DMS 273 (cell line): ENCODE measurements around the gene ATP6V1F.
A peak's percentile ranks its signal among the peaks of the same experiment; 100 is the strongest.

ENCODE experiments used
- DNase-seq: peaks from one replicate; lab custom pipeline; 2025; ENCODE audit not compliant: unreplicated experiment; lab: John Stamatoyannopoulos, UW

Gene ATP6V1F

DNA sequence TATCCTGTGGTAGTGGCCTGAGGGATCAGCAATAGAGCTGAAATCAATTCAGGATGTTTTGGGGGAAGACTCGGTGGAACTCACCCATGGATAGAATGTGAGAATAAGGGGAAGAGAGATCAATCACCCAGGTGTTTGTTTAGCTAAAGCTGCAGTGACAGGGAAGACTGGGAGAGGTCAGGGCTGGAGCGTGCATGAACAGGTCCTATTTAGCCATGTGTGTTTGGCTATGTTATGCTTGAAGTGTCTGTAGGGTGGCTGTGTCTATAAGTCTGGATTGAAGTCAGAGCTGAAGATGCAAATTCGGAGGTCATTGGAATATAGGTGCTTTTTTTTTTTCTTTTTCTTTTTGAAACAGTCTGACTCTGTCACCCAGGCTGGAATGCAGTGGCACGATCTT is 4.6 kb downstream of the ATP6V1F start:
- no peak for DNase-seq

DNA sequence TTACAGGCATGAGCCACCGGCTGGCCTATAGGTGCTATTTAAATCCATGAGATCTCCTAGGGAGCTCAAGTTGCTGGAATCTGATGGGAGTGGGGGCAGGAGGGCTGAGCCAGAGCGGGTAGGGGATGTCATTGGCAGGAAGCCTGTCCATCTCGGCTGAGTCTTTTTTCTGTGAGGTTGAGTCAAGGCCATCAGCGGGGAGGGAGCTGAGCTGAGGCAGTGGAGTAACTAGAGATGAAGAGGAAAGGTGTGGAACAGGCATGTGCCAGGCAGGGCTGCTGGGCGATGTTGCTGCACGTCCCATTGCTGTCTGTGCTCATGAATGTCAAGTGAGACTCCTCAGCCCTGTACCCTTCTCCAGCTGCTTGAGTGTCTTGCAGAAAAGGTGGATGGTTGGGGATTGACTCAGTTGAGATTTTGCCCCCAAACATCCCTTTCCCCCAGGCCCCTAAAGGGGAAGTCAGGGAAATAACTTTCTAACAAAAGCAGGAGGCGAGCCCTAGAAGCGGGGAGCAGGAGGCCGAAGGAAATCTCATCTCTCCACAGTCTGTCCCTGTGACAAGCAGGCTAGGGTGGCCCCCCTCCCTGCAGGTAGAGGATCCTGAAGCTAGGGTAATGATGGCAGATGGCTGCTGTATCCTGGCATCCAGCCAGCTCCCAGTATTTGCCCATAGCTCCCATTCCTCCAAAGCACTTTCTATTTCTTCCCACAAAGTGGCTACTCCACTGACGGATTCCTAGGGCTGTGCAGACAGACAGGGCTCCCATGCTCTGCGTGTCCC is 5.4 kb downstream of the ATP6V1F start:
- DNase-seq: peak; percentile 96

DNA sequence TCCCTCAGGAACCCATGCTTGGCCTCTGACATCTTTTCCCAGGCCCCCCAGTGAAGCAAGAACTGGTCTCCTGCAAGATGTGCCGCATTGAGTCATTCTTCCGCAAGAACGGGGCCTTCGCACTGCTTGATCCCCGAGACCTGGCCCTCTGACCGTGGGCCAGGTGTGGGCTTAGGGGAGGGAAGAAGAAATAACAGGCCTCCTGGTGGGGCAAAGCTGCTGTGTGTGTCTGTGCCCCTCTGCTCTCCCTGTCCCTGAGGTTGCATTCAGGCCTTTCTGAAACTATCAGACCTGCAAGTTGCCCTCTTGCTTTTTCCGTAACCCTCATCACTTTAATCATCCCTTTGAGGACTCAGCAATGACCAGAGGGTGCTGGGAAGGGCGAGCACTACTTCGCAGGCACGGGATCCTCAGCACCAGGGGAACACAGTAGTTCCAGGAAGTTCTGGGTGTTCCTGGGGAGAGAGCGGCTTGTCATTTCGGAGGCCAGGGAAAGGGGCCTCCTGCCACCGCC is 6.0 kb downstream of the ATP6V1F start:
- DNase-seq: peak; percentile 84

DNA sequence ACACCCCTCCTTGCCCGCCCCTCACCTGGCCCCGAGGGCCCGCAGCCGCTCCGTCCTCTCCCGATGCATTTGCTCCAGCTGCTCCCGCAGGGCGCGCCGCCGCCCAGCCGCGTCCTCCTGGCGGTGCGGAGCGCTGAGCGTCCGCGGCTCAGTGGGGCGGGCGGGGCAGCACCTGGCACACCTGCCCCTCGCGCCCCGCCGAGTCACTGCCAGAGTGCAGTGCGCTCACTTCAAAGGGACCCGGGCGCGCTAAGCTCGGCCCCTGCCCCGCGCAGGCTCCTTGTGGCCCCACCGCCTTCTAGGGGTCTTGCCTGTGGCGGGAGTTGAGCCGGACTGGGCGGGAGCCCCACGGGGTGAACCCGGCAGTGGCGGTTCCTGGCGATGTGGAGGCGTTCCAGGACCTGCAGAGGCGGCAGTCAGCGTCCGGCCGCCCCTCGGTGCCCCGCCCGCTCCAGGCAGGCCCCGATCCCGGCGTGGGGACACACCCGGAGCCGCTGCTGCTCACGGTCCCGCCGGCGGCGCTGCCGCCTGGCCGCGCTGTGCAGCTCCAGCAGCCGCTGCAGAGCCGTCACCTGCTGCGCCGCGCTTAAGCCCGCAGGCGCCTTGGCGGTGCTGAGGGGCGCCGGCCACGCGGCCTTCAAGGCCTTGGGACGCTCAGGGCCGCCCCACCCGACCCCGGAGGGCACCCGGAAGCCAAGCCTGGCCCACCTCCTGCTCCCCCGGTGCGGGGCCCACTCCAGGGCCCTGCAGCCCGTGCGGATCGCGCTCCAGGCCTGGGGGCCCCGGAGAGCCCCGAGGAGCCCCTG is 6.7 kb downstream of the ATP6V1F start:
- DNase-seq: peak; percentile 86

DNA sequence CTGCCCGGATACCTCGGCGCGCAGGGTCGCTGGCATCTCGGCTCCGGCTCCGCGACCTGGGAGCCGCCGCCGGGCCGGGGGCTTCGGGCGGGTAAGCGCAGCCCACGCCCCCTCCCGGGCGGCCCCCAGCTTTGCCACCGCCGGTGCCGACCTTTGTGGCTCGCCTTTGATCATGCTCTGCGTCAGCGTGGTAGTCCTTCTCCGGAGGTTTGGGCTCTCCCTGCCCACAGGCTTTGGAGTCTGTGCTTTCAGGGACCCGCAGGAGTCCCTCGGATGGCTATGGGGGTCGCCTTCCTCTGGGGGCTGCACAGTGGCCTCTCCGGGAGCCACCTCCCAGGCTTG is 7.3 kb downstream of the ATP6V1F start:
- DNase-seq: no peak

DNA sequence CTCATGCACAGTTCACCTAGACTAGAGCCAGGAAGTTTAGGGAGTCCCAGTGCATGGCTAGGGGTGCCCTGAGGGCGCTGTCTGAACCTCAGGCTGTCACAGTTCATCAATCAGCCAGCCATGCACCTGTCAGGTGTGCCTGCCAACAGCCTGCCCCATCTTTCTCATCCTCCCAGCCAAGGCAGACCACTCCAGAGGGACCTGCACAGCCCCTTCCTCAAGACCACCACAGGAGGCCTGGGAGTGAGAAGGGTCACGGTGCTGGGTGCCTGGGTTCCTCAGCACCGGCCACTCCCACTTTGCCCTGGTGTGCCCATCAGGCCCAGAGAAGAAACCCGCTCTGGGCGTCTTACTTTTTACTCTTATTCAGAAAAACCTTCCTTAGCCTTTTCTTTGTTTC is 8.4 kb downstream of the ATP6V1F start:
- no peak for DNase-seq

DNA sequence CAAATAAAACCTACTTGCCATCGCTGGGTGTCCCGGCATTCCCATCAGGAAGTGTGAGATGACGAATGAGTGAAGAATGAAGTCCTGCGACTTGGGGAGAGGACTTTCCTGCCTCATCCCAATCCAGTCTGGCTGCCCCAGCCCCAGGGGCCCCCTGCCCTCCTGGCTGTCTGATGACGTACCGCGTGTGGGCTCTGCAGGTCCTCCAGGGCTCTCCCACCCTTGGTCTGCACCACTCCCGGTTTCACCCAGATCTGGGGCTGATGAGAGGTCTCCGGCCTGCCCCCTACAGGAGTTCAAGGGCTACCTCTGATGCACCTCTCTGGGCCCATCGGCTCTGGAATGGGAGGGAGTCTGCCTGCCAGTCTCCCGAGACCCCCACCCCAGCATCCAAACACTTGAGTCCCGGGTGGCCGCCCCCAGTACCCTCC is 9.8 kb downstream of the ATP6V1F start:
- peak; percentile 49 for DNase-seq

DNA sequence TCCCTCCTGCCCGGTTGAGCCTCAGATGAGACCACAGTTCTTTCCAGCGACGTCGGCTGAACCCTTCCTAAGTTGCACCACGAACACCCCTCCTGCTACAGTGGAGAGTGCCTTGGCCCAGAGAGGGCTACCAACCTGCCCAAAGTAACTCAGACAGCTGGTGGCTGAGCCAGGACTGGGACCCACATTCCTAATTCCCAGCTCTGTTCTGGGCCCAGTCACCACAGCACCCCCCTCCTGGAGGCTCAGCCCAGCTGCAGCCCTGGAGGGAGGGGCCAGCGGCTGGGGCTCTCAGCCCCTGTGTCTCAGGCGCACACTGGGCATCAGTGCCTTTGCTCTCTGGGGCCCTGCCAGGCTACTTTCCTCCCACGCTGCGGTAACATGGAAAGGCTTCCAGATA is 10.6 kb downstream of the ATP6V1F start:
- DNase-seq: no peak

DNA sequence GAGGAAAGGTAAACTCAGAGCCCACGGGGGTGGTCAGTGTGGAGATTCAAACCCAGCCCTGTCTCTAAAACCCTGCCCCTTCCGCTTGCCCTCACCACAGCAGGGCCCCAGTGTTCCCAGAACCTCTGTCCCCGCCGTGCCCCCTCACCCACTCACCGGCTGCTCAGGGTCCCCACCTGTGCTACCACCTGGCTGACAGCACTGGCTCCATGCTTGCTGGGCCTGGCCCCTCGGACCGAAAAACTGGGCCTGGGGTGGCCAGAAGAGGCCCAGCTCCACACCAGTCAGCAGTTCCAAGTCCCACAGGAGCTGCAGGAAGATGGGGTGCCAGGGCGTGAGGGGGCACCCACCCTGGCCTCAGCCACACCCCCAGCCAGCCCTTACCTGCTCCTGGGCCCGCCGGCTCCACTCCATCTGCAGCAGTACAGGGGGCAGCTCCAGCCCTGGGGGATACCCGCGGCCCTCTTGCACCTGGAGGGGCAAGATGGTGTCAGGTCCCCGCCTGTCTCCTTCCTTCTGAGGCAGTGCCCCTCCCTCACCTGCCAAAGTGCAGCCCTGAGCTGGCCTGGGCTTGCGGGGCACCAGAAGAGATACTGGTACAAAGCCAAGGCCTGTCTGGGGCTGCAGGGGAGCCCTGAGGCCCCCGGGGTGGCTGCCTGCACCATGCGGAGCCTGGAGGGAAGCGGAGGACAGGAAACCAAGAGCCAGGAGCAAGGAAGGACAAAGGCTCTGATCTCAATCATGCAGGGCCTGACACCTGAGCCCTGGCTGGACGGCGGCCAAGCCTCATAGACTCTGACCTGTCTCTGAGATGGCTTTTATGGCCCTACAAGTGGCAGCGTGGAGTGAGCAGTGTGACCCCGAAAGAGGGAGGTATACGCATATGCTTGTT is 11.7 kb downstream of the ATP6V1F start:
- peak; percentile 41 for DNase-seq

DNA sequence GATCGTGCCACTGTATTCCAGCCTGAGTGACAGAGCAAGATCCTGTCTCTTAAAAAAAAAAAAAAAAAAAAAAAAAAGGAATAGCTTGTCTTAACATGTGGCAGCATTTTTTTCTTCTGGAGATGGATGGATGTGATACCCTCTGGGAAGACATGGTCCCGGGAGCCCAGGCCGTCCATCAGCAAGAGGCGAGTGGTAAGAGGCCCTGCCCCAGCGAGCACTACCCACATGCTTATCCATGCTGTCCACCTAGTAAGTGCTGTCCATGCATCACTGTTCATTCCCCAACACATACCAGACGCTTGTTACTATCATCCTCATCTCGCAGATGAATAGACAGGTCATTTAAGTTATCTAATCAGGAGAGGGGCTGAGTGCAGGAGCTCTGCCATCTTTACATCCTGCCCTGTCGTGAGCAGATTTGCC is 12.9 kb downstream of the ATP6V1F start:
- DNase-seq: no peak

DNA sequence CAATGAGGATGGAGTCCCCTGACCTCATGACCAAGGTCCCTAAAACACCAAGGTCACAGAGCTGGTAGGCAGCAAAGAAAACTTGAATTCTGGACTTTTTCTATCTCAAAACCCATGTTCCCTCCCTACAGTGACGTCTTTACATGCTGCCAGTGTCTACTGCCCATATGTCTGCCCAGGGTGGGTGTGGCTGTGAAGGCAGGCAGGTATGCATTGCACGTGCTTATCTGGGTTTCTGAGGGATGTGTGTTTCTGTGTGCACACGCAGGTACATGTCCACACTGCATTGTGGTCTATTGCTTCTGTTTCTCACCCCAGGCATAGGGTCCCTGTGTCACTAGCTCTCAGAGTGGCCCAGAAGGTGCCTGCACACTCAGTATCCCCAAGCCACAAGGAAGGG is 13.5 kb downstream of the ATP6V1F start:
- no peak for DNase-seq

DNA sequence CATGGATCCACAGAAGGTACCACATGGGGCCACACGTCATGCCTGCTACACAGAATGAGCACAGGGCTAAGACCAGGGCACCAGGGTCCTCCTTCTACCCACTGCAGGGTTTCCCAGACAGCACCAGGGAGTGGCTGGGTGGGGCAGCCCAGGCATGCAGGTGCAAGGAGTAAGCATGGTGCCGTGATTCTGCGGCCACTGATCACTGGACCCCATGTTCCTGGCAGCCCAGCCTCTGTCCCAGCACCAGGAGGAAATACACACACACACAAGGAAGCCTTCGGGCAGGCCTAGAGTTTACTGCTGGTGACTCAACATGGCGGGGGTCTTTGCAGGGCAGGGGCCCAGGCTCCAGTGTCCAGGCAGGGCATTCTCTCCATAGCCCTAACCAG is 13.9 kb downstream of the ATP6V1F start:
- DNase-seq: no peak

DNA sequence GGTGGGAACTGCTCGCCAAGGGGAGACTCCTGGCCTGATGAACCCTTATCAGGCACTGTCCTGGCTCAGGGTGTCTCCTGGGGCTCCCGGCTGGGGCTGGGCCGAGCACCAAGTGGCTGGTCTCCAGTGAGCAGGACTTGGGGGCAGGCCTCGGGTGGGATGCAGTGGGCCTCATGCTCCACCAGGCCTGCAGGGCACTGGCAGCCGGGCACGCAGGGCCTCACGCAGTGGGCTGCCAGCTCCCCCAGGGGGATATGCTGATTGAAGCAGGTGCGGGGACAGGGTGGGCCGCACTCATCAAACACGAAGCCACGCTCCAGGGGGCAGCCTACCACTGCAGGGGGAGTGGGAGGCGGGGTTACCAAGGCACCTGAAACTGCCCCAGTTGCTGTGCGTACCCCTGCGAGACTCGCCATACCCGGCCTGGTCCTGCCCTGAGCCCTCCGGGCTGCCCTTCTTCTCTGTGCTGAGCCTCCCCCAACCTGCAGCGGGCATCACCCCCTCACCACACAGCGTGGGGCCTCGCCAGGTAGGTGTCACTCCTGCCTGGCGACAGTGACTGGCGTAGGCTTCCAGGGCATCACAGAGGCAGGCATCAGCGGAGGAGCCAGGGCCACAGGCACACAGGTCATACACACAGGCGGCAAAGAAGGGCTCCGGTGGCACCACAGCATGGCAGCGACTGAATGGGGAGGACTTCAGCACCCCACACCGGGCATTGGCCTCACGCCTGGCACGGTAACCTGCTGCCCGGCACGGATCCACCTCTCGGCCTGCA is 14.5 kb downstream of the ATP6V1F start:
- DNase-seq: no peak

DNA sequence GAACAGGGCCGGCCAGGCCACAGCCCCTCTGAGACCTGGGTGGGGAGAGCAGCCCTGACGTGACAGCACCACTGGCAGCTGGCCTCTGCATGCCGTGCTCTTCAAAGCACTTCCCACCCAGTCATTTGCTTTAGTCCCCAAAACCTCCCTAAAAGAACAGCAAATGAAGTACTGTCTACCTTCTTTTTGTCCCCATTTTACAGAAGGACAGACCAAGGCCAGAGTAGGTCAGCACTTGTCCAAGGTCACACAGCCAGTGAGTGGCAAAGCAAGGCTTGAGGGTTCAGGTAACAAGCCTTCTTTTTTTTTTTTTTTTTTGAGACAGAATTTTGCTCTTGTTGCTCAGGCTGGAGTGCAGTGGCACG is 15.1 kb downstream of the ATP6V1F start:
- no peak for DNase-seq

DNA sequence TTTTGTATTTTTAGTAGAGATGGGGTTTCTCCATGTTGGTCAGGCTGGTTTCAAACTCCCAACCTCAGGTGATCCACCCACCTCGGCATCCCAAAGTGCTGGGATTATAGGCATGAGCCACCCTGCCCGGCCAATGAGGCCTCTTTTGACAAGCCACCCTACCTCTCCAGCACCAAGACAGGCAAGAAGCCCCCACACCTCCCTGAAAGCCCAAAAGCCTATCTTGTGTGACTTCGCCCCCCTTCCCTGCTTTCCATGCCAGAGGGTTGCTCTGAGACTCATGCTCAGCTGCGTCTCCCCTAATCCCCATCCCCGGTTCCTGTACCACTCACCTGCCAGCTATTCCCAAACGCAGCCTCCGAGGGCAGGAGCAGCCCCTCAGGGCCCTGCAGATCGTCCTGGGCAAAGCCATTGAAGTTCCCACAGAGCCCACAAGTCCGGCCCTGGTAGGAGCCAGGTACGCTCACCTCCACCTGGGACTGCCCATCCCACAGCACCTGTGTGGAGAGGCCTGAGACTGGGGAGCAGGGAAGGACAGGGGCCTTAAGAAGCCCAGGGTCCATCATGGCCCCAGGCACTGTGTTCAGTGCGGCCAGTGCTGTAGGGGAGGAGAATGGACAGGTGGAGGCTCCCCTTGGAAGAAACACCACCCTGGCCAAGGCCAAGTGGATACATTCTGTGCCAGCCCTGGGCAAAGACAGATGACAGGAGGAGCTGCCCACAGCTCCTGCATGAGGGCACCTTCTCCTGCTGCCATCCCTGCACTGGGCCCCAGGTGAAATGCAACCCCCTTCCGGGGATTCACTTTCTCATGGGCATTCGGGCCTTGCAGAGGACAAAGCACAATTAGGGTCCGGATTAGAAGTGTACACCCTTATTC is 15.8 kb downstream of the ATP6V1F start:
- DNase-seq: no peak

DNA sequence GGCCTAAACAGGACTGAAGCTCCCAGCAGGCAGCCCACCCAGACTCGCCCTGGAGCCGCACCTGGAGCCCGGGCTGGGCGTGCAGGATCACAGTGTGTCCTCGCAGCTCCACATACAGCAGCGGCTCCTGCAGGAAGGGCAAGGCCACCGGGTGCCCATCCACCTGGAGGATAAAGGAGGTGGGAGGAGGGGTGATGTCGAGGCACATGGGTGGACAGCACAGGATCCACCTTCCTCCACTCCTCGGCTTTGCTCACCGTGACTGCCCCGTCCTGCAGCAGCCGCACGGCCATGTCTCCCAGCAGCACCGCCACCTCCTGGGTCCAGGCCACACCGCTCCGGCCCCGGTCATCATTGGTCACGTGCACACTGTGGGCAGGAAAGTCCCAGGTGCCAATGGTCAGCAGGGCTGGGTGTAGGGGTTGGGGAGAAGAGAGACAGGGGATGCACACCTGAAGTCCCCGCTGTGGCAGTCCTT is 16.8 kb downstream of the ATP6V1F start:
- no peak for DNase-seq

DNA sequence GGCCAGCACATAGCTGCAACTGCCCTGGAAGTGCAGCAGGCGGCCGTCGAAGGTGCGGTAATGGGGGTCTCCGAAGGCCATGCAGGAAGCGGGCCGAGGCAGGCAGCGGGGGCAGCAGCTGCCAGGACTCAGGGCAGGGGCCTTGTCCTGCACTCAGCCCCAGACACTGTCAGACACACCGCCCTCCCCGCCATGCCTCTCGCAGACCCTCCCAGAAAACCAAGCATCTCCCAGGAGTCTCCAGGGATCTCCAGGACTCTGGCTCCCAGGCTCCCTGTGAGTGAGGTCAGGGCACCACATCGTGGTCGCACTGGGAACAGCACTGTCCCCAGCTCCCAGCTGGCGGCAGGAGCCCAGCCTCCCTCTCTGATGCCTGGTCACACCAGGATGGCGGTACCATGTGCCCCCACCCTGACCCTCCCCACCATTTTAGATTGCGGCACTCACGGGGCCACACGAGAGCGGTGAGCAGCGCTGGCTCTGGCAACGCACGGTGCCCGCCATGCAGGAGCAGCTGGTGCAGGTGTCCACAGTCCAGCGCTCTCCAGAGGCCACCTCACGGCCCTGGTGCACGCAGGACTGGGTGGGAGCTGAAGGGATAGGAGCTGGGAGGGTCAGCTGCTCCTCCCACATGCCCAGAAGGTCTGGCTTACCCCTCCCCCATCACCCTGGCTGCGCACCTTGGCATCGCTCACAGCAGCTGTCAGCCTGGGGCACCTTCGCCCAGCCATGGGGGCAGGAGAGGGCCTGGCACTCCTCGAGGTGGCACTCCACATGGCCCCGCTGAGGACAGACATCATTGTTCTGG is 17.5 kb downstream of the ATP6V1F start:
- peak; percentile 94 for DNase-seq

DNA sequence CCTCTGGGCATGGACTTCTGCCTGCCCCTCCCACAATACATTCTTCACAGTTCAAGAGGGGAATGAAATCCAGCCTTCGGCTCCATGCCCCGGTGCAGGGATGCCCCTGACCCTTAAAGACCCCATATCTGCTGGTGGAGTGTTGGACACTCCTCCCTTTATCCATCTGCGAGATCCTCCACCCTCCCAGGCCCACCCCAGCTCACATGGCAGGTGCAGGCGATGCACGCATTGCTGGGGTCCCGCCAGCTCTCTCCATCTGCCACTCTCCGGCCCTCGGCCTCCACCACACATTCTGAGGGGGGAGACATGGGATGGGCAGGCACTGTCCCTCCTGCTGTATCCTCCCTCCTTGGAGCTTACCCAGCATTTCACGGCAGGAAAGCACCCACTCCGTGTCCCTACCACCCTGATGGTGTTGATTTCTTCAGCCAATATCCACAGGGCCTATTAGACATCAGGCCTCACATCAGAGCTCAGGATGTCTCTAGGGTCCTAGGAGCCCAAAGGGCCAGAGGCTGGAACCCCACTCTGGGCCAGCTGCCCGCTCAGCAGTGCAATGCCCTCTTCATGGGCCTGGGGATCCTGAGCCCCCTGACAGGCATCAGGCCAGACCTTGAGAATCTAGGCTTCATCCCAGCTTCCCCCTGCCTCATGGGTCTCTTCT is 18.3 kb downstream of the ATP6V1F start:
- peak; percentile 77 for DNase-seq
